ENCODE results near the gene ZDHHC14.

- TF ChIP-seq CTCF (conservative IDR thresholded peaks at IDR 0.05 in 1 of 2, IDR thresholded peaks at IDR 0.05 in 1 of 2; ENCODE audit: extremely low read depth in 1 of 2, insufficient read depth in 1 of 2, low read depth in 1 of 2, low read length in 2 of 2) (no peak), EZH2 (IDR thresholded peaks at IDR 0.05; ENCODE audit: borderline replicate concordance, low read length) (no peak)
These were observed 16.3 kb upstream of the ZDHHC14 start for GRCh38 chr6:157364705-157365104.
